GM21360 (cell line): ENCODE results near the gene PRLR.

Source experiments
- ATAC-seq: cut with Tn5 transposase; IDR thresholded peaks from one replicate; pipeline ENCODE4 v1.9.1; 2021; ENCODE audit warnings: mild to moderate bottlenecking, moderate library complexity; ENCODE audit not compliant: unreplicated experiment

PRLR gene

DNA sequence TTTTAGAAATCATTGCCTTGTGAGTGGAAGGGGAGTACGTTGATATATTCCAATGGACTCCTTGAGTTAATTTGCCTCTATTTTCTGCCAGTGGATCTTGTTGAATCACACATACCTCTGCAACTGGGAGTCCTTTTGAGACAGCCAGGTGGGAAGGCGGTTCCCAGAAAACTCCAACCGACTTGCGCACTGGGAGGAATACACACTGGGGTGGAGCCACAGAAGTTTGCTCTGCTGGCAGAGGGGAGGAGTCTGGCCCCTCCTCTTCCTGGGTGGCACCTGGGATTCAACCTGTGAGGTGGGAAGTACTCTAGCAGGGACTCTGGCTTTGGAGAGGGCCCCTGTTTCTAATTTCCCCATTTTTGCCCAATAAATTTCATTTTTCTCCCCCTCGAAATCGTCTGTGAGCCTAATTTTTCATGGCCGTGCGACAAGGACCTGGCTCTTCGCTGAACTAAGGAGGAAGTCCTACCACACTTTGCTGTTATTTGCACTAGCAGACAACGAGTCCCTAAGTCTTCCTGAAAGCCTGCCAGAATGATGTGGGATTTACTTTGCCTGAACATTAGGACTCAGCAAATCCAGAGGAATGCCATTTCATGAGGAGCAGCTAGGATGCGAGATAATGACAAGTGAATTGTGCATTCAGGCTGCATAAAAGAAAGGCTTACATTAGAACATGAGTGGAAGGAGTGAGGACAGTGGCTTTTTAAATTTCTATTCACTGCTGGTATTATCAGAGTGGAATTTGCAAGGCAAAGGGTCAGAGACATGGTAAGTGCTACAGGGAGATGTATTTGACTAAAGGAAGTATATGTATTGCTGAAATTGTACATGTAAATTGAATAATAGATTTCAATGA, 67.2 kb downstream of the PRLR start:
- no peak for ATAC-seq

DNA sequence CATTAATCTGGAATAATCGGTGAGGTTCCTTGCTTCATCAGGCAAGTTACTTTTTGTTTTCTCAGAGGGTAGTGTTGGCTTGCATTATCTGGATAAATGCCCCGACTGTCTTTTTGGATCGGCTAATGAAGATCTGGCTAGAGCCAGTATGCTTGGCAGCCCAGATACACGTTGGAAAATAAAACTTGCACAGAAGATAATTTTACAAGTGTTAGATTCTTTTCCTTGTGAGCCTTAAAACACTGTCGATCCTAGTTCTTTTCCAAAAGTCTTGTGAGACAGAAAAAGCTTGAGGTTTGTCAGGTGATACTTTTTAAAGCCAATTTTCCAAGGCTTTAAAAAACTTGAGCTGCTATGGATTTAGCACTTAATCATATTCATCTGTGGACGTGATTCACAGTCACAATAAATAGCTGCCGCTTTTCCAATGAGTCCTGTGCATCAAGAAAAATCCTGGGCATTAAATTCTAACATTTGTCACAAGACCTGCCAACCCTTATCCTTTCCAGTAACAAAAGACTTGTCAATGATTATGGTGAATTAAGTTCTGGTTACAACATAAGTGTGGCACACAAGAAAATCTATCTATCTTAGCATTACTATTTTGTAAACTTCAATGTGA, 68.5 kb downstream of the PRLR start:
- ATAC-seq: no peak

DNA sequence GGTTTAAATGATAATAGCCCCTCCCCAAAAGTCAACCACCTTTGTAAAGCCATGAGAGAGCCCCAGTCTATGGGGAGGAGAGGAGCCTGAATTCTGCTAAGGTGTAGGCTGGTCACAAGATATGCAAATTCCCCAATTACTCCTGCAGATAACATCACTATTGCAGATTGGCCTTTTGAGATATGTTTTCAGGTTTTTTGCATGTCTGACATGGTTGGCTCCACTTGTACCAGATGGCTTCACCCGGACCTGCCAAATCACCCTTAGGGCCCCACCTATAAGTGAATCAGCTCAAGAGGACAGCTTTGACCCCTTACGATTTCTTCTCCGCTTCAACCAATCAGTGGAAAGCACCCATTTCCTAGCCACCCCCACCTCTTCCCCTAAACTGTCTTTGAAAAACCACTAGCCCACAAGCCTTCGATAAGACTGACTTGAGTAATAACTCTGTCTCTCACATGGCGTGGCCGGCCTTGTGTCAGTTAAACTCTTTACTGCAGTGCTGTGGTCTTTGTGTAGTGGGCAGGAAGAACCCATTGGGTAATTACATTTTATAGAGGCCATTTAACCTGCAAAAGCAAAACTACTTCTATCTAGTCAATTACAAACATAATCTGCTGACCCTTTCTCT, 69.7 kb downstream of the PRLR start:
- ATAC-seq: no peak

DNA sequence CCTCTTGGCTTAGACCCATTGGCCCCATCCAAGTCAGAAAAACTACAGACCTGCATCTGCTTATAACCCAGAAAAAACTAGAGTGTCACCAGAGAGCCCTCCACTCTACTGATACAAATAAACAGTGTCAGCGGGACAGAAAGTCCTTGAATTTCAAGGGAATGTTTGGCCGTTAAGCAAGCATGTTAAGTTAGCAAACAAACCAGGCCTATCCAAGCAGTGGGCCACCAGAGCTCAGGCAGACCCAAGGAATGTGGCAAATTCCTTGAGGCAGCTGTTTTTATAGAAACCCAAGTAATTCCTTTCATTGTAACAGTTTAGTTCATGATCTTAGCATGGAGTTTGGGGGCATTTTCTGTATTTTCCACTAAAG, 70.9 kb downstream of the PRLR start:
- no peak for ATAC-seq

DNA sequence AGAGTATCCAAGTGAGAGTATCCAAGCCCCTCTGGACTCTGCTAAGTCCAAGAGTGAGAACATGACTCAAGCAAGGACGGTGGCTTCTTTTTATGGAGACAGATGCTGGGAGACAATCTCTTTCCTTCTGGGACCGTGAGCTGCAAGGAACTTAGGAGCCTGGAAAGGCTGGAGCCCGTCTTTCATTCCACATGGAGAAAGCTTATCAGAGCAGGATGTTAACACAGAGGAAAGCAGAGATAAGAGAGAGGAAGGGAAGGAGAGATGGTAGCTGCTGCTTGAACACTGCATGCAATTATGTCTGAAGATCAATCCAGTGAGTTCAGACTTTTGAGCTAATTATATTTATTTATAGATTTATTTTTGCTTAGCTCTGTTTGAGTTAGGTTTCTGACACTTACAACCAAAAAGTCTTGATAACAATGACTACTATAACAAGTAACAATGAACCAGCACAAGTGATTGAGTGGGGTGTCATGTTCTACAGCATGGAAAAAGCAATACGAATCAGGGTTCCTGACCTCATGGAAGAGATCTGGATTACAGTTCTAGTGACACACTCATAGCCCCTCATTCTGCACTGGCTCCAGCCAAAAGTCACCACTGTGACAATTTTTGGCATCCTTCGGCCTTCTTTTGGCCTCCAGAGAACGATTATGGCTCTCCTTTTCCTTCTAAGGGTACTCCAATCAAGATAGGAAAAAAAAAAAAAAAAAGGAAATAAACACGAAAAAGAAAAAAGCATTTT, 71.5 kb downstream of the PRLR start:
- no peak for ATAC-seq

DNA sequence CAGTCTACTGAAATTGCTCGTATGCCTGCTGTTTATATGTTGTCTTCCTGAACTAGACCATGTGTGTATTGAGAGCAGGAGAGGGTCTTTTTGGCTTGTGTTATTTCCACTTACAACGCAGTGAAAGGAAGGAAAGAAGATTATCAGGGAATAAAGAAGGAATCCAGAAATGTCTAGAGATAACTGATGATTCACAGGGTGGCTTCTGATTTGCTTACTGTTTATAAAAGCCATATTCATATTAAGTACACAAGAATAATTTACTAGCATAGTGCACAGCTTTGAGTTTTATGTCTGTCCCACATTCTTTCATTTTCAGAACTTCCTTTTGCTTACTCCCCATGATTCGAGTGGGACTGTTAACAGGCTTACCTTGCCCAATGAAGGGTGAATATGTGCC, 72.1 kb downstream of the PRLR start:
- no peak for ATAC-seq

DNA sequence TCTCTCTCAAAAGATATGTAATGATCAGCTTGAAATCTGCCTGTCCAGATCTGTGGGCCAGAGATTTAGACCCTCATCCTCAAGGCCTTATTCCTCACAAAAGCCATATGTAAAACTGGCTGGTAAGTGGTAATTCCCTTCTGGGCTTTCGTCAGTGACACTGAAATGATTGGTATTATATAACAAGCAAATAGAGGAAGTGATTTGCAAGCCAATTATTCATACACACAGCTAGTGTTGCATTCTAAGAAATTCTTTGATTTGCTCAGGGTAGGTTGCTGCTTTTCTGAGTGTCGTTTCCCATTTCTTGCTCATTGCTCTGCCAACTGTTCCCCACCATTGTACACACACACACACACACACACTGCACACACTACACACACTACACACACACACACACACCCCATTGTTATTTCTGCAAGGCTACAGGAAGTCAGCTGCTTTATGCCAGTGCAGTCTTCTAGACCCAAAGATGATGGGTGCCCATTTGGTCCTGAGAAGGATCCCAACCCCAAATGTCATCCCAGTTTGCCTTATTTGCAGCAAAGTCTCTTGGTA, 76.8 kb downstream of the PRLR start:
- ATAC-seq: no peak

DNA sequence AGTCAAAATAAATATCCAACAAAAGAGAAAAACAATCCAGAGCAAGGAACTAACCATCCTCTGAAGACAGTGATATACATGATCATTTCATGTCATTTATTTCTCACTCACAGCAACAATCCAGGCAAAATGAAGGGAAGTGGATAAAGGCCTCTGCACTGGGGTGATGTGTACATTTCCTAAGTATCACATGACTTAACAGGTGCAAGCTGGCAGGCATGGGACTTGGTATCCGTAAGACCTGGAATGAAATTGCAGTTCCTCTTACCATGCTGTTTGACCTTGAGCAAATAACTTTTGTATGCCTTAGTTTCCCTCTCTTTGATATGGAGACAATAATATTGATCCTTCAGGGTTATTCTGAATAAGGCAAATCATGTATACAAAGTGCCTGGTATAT, 77.6 kb downstream of the PRLR start:
- no peak for ATAC-seq

DNA sequence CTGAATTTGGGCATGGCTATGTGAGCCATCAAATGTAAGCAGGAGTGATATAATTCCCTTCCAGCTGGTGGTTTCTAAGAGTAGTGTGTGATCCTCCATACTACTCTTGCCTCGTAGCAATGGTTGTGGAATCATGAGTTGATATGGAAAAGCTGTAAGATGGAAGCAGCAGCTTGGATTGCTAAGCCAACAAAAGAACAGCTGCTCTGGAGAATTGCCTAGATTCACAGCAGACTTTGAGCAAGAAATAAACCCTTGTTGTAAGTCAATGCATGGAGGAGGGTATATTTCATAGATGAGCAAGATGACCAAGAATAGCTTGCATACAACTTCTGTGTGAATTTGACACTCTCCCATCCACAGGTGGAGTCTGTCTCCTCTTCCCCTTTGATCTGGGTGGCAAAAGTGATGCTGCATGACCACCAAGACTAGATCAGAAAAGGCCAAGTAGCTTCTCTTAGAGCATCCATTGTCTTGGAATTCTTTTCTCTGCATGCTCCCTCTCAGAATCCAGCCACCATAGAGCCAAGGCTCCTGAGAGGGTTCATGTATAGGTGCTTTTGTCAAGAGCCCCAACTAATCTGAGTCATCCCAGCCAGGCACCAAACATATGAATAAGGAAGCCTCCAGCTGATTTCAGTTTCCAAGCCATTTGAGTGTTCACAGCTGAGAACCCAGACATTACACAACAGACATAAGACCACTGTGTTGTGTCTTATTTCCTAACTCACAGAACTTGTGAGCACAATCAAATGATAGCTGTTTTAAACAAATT, 79.0 kb downstream of the PRLR start:
- ATAC-seq: no peak

DNA sequence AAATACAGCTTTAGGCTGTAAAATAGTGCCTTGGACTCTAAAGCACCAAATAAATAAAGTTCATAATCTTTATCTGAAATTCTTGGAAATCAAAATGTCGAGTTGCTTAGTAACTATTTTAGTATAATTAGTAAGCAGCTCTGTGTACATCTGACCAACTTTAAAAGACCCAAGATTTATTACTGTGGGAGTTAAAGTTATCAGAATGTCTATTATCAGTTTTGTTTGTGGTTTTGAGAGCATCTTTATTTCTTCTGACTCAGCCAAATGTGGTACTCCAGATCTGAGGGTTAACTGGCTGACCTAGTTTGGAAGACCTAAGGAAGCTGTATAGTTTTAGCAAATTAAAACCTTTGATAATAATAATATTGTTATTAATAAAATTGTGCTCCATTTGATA, 81.2 kb downstream of the PRLR start:
- ATAC-seq: no peak

DNA sequence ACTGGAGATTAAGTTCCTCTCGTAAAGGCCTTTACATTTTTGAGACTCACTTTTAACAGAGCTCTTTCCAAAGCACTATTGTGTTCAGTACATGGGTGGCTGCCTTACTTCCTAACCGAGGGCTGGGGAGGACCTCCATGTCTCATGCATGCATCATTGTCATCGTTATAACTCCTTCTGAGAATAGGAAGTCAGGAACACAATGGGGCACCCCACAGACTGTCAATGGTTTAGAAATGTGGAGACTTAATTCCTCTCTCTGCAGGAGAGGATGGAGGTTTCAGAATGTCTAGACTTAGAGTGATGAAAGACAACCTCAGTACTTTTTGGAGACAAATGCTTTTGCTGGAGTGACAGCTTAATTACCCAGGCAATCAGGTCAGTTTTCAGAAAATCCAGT, 83.9 kb downstream of the PRLR start:
- no peak for ATAC-seq

DNA sequence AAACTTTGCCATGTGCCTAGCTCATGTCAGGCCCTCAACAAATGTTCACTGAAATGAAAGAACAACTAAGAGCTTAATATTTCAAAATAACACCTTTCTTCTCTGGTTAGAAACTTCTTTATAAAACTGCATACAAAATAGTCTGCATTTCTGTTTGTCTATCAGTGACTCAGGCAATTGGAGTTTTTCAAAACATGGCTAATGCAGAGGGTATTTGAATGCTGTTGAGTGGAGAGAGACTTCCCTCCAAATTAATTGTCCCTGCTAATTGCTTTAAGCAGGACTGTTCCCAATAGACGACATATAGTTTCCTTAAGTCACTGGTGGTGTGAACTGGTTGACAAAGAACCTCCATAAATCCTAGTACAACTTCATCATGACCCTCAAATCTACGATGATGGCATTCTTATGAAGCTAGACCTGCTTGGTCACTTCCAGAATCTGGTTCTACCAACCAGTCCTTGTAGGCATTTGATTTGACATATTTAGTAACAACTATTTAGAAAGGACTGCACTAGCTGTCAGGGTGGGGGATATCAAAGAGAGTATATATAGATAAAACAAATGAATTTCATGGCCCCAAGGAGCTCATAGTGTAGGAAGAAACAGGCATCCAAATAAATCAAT, 84.5 kb downstream of the PRLR start:
- no peak for ATAC-seq

DNA sequence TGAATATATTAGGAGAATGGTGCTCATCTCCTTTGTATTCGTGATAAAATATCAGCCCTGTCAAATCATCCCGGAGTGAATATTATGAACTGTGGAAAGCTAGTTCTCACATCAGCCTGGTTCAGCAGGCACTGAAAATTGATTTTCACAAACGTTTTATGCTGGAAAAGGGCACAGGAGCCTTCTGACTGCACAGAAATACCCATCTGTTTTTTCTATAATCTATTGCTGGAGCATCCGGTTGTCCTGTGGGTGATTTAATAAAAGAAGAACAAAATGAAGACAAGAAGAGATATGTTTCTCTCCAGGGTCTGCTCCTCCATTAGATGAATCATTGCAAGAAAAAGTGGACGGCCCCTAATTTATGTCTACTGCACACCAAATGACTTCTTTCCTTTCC, 85.3 kb downstream of the PRLR start:
- ATAC-seq: no peak

DNA sequence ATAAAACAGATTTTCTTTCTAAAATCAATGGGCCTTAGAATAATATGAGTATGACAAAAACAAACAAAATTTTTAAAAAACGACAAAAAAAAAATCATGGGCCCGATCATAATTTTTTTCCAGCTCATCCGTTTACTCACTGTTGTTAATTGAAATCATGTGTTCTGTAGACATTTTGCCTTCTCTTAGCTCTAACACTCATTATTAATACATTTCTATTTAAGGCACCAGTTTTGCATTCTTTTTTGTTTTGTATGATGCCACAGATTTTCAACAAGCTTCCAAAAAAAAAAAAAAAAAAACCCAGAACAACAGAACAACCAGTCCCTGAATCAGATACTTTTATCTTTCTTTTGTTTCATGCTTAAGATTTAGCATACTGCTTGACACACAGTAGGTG, 86.4 kb downstream of the PRLR start:
- no peak for ATAC-seq

DNA sequence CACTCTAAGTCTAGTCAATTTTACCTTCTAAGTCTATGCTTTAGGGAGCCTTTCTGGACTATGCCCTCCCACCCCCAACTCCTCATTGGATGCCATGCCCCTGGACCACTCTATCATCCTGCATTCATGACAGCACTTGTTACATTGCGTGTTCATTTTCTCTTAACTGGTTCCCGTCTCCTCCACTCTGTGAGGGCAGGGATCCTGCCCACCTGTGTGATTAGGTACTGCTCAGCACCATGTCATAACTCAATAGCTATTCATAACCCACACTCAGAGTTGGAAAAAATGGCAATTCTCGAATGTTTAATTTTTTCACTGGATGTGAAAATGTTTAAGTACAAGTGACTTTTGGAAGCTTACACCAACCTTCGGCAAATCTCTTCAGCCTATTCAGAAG, 88.5 kb downstream of the PRLR start:
- ATAC-seq: no peak

DNA sequence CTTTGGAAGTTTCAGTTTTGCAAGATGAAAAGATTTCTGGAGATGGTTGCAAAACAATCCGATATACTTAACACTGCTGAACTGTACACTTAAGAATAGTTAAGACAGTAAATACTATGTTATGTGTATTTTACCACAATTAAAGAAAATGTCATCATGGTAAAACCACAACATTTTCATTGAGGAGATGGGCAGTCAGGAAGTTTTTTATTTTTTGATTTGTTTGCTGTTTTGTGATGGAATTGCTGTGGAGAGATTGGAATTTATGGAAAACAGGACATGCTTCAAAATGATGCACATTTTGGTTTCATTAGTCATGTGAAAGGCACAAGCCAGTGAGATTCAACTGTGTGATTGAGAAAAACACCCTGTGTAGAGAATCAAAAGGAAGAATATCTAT, 92.1 kb downstream of the PRLR start:
- ATAC-seq: no peak

DNA sequence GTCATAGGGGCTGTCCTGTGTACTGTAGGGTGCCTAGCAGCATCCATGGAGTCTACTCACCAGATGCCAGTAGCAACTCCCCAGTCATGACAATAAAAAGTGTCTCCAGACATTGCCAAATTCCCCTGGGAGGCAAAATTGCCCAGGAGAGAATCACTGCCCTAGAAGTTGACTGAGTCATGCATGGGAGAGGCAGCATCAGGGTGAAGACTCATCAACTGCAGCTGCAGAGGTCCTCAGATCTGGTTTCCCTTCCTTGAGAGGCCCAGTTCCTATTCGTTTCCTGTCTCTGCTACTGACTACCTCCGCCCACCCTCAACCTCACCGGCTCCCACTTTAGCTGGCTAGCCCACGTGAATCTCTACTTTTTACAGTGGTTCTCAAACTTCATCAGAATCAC, 93.9 kb downstream of the PRLR start:
- no peak for ATAC-seq

DNA sequence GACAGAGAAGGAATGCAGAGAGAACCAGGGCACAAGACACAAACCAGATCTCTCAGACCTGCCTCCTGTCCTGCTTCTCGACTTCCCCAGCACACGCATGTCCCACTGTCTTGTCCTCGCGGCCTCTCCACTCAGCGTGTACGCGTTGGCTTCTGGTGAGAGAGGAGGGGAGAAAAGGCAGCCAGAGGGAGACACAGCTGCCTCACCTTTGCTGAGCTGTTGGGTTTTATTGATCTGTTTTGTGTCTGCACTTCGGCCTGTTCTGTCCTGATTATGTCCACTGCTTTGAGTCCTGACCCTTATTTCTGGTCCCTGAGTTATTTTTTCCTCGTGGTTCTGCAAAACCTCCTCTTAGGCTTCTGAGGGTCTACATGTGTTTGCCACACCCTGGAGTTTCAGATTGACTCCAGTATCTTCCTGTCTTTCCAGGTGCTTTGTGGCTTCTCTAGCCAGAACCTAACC, 95.0 kb downstream of the PRLR start:
- ATAC-seq: no peak

DNA sequence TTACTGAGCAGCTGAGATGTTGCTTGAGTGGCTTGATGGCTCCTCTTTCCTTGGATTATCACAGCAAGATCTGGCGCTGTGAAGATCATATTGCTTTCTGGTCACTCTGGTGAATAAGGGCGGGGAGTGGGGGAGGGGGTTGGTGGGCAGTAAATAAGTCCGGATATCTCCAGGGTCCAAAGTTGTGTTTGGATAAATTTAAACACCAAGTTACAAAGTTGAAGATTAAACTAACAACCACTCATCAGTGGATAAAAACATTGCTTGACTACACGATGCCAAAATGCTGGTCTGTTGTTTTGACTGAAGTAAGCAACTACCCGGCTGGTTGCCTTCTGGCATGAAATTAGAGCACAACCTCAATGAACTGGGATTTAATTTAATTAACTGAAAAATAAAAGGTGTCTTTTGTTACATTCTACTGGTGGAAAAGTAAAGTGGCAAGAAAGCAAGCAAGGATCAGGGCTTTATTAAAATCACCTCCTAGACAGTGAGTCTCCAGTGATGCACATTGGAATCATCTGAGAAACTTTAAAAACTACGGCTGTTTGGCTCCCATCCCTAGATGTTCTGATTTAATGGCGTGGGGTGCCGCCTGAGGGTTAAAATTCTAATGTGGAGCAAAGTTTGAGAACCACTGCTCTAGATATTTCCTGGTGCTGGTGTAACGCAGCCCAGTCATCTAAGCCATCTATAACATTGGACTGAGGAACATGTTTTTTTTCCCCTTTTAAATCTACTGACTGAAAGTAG, 95.8 kb downstream of the PRLR start:
- ATAC-seq: no peak
